ENCODE measurements around the gene FXYD1. TPM values are rescaled to one million over a fixed set of nuclear protein-coding genes. Genes with fewer than 3 reads are reported as not detected.

Gene FXYD1
- total and polyA plus RNA-seq, 2 donors (not counting 3 experiments of a cell fraction or from before 2014, with no cell fraction given) = not detected

DNA sequence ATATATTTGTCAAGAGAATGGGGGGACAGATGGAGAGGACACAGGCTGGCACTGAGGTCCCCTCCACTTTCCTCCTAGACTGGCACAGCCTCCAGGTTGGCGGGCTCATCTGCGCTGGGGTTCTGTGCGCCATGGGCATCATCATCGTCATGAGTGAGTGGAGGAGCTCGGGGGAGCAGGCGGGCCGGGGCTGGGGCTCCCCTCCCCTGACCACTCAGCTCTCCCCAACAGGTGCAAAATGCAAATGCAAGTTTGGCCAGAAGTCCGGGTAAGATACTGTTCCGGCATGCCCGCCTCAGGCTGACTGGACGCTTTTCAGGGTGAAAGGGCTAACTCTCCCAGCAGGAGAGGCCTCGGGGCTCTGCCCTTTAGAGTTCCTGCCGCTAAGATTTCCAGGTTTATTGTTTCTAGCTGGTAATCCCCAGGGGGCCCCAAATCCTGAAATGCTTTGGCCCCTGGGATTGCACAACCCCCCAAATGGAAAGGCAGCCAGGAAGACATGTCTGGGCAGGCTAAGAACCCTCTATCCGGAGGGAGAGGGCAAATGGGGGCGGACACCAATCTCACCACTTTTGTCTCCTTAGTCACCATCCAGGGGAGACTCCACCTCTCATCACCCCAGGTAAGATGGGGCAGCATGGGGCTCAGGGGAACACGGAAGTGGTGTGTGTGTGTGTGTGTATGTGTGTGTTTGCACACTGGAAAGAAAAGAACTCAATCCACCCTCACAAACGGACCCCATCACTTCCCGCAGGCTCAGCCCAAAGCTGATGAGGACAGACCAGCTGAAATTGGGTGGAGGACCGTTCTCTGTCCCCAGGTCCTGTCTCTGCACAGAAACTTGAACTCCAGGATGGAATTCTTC is 15.7 kb upstream of the FXYD1 start:
- Histone ChIP-seq H3K9ac (replicated peaks; ENCODE audit: extremely low read depth, insufficient read depth, low read length) (no peak overlapping the region), H4K20me1 (replicated peaks; ENCODE audit: control insufficient read depth, extremely low read depth, insufficient read depth, low read length) (no peaks in the 10 kb centered on the region), H3K36me3 (ENCODE audit: control insufficient read depth in 2 of 2, extremely low read depth in 1 of 2, insufficient read depth in 2 of 2, low read length in 2 of 2) (no peaks in the 10 kb centered on the region), H3K4me1 (ENCODE audit: control insufficient read depth, extremely low read depth, insufficient read depth, low read length) (peaks cover 3% of the 10 kb centered on the region), H3K79me2 (ENCODE audit: control insufficient read depth, insufficient read depth, low read length) (no peaks in the 10 kb centered on the region), H3K27me3 (ENCODE audit: control insufficient read depth in 2 of 2, insufficient read depth in 2 of 2, low read length in 2 of 2) (no peaks in the 10 kb centered on the region), H3K27ac (ENCODE audit: insufficient read depth, low read depth, low read length) (no peak overlapping the region), H3K4me2 (ENCODE audit: insufficient read depth, low read length) (no peak overlapping the region), H3K4me3 (replicated peaks in 1 of 3; ENCODE audit: insufficient read depth in 1 of 3, low read depth in 1 of 3, low read length in 3 of 3) (no peak overlapping the region), H2AFZ (ENCODE audit: low read depth, low read length) (no peak overlapping the region), H3K9me3 (replicated peaks; ENCODE audit: control insufficient read depth, insufficient read depth, low read length) (no peaks in the 10 kb centered on the region), H3K9me1 (replicated peaks; ENCODE audit: control insufficient read depth, extremely low read depth, insufficient read depth, low read length) (no peaks in the 10 kb centered on the region)
- ChIA-PET POLR2A (no interaction called here), CTCF (interaction anchor here (1.0 kb wide), 1 partner anchor 13 kb away, joined by 3 read pairs; the partner anchor contains the start of gene LGI4)
- no peak for TF ChIP-seq FOS (IDR thresholded peaks at IDR 0.05; ENCODE audit: borderline replicate concordance, insufficient read depth, low read length)
- no peak for TF ChIP-seq JUN (IDR thresholded peaks at IDR 0.05; ENCODE audit: borderline replicate concordance, insufficient read depth, insufficient read length, low read depth)
- no peak for TF ChIP-seq MYC (IDR thresholded peaks at IDR 0.05; ENCODE audit: low read depth, low read length)
- no peak for TF ChIP-seq POLR2A (IDR thresholded peaks at IDR 0.05; ENCODE audit: low read depth, low read length)
- no peak for TF ChIP-seq POLR2AphosphoS5 (IDR thresholded peaks at IDR 0.05; ENCODE audit: insufficient read depth, low read depth, low read length)
- TF ChIP-seq GATA2 (IDR thresholded peaks at IDR 0.05; ENCODE audit: insufficient read depth, insufficient read length, low read depth, low read length) = no peak
- no peak for TF ChIP-seq MAX (IDR thresholded peaks at IDR 0.05; ENCODE audit: insufficient read depth, insufficient read length)
- no peak for TF ChIP-seq CTCF (IDR thresholded peaks at IDR 0.05; ENCODE audit: extremely low read depth in 1 of 2, insufficient read depth in 1 of 2, low read depth in 1 of 2, low read length in 2 of 2)
- TF ChIP-seq EZH2 (IDR thresholded peaks at IDR 0.05; ENCODE audit: borderline replicate concordance, low read depth, low read length, severe bottlenecking) = no peak
- no peak for FAIRE-seq
- no TSS peak for BruUV-seq (replicated peaks)
- no peak for DNase-seq (ENCODE audit: low read depth, low spot score)
- dilution Hi-C loops (cut with MboI; ENCODE audit: extremely low pct_ligation_motif_present, low sequenced_read_pairs) = no loop called here
- intact Hi-C loops (cut with micrococcal nuclease) = no loop called here
